Measurements from ENCODE around the gene TMEM266.
"Not testable (repeated sequence)": the region's sequence is repeated elsewhere in the genome, so short reads cannot be mapped to it uniquely, and the experiment has no call there.

The TMEM266 gene, protein sequence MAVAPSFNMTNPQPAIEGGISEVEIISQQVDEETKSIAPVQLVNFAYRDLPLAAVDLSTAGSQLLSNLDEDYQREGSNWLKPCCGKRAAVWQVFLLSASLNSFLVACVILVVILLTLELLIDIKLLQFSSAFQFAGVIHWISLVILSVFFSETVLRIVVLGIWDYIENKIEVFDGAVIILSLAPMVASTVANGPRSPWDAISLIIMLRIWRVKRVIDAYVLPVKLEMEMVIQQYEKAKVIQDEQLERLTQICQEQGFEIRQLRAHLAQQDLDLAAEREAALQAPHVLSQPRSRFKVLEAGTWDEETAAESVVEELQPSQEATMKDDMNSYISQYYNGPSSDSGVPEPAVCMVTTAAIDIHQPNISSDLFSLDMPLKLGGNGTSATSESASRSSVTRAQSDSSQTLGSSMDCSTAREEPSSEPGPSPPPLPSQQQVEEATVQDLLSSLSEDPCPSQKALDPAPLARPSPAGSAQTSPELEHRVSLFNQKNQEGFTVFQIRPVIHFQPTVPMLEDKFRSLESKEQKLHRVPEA

DNA sequence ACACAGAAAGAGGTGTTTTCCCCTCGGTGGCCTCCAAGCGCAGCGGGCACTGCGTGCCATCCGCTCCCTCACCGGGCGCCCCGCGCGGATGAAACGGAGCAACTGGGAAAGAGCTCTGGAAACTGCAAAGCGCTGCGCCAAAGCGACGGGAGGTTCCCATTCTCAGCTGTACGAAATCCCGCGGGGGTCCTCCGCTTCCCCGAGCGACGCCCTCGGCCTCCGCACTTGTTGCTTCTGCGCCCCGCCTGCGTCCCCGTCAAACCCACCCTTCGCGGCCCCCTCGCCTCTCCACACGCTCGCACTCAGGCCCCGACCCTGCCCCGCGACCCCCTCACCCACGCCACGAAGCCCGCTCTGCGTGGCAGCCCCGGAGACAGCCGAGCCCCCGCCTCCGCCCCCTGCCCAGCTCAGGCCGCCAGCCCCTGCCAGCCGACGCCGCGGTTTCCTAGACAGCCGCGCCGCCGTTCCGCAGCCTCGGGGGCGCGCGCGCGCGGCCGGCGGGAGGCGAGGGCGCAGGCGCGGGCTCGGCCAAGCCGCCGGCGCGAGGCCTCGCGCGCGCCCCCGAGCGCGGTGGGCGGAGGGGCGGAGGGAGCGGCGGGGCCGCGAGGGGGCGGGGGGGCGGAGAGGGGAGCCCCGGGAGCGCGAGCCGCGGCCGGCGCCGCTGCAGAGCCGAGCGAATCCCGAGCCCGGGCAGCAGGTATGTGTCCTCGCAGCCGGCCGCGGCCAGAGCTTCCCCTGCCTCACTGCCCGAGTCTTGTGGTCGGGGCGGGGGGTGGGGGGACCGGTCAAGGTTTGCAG, at the start of gene TMEM266:
Gene TMEM266, plus strand, starts transcription at position 666 of the 798 bp plus-strand sequence. CDS start 74,279 bp downstream, outside the sequence.
- Histone ChIP-seq H3K4me2 (peak within 1 kb of the TSS; percentile 99), H3K36me3 (no peaks in the 10 kb centered on the region), H3K4me3 (peak within 1 kb of the TSS; percentile 74), H3K9me3 (no peaks in the 10 kb centered on the region), H3K27ac (no peak within 1 kb of the TSS), H3K4me1 (peaks cover 31% of the 10 kb centered on the region), H4K20me1 (peaks cover 16% of the 10 kb centered on the region; the same call in 1 of the 2 replicates), H3K9ac (peak within 1 kb of the TSS; percentile 62; the same call in 1 of the 2 replicates), H3K27me3 (peaks cover 38% of the 10 kb centered on the region)
- TF ChIP-seq Cebpa-rat (IDR thresholded peaks at IDR 0.05): no peak

GRCh38 chr15:76010613-76011012, 49.2 kb upstream of the TMEM266 start:
- no peaks in the 10 kb centered on the region for H3K36me3 ChIP-seq
- no peak overlapping the region for H3K4me3 ChIP-seq

DNA sequence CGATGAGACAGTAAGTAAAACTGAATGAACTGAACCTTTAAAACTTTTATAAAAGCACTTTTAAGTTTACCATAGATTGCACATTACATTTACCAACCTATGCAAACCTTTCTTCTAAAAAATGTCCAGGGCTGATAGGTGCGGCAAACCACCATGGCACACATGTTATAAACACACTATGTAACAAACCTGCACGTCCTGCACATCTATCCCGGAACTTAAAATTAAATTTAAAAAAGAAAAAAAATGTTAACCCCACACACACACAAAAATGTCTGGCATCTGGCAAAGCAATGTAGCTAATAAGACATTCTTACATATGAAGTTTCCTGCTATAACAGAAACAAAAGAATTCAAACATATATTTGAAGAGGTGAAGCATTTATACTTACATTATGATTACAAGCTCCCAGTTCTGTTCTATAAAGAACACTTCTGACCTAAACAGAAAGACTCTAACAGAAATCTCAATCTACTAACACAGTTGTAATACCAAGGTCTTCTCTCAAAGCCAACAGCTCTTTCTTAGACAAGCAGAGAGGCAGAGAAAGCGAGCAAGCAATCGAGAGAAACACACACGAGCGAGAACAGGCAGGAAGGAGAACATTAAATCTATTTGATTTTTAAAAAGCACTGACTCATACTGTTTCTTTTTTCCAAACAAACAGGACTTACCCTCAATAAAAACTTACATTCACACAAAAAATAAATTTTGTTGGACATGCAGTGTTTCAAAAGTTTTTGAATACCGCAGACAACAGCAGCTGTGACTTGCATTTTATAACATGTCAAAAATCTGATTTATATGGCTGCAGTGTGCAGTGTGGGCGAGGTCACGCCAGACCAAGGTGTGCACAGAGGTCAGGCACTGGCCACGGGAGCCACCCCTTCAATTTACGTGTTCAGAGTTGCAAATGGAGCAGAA, 47.9 kb upstream of the TMEM266 start, which contains the start of gene NRG4:
Gene NRG4, minus strand, starts transcription at position 798 of the 925 bp plus-strand sequence. CDS start 1,194 bp downstream, outside the sequence.
- Histone ChIP-seq H3K4me2 (0 out of 2 replicates have a peak within 1 kb of the TSS, but pooled peaks have one; percentile 2), H3K27me3 (no peaks in the 10 kb centered on the region), H3K9me3 (peaks cover 5% of the 10 kb centered on the region; the same call in 1 of the 2 replicates), H4K20me1 (no peaks in the 10 kb centered on the region), H3K27ac (no peak within 1 kb of the TSS), H3K4me1 (no peaks in the 10 kb centered on the region), H3K9ac (no peak within 1 kb of the TSS), H3K36me3 (no peaks in the 10 kb centered on the region), H3K4me3 (no peak within 1 kb of the TSS)
- no peak for TF ChIP-seq Cebpa-rat (IDR thresholded peaks at IDR 0.05)

More at GRCh38 chr15:76010613-76011012, 49.2 kb upstream of the TMEM266 start:
- TF ChIP-seq Cebpa-rat (IDR thresholded peaks at IDR 0.05): no peak
- H3K4me1 ChIP-seq: no peaks in the 10 kb centered on the region
- H3K27ac ChIP-seq: no peak overlapping the region
- H3K4me2 ChIP-seq: no peak overlapping the region
- H3K27me3 ChIP-seq: no peaks in the 10 kb centered on the region
- peaks cover 5% of the 10 kb centered on the region; the same call in 1 of the 2 replicates for H3K9me3 ChIP-seq
- H3K9ac ChIP-seq: no peak overlapping the region
- no peaks in the 10 kb centered on the region for H4K20me1 ChIP-seq

- H3K27me3 ChIP-seq, H3K4me3 ChIP-seq, H3K4me1 ChIP-seq, H3K36me3 ChIP-seq, H4K20me1 ChIP-seq, H3K9ac ChIP-seq, H3K27ac ChIP-seq, H3K4me2 ChIP-seq: not testable (repeated sequence)
- H3K9me3 ChIP-seq: peaks cover 12% of the 10 kb centered on the region
Observed at GRCh38 chr15:76013470-76013869, 46.3 kb upstream of the TMEM266 start.

DNA sequence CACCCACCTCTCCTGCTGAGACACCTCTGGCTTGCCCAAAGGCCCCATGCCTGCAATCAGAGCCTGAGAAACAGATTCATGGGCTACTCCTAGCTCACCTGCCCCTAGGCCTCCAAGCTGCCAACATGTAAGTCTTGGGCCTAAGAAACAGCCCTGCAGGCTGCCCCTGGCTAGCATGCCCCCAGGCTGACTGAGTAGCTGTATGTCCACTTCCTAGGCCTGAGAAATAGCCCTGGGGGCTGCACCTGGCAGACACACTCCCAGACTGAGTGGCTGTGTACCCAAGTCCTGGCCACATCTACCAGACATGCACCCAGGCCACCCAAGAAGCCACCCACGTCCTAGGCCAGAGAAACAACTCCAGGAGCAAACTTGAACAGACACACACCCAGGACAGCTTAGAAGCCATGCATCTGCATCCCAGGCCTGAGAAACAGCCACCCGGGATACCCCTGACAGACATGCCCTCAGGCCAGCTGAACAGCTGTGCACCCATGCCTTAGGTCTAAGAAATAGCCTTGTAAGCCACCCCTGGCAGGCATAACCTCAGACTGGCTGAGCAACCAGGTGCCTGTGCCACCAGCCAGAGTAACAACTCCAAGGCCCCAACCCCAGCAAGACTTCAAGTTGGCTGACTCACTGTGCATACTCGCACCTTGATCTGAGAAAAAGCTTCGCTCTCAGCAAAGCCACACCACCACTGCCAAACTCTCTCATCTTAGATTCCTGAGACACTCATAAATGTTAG, 35.6 kb upstream of the TMEM266 start:
- H3K4me3 ChIP-seq: no peak overlapping the region
- H3K27me3 ChIP-seq: no peaks in the 10 kb centered on the region
- H3K36me3 ChIP-seq: no peaks in the 10 kb centered on the region
- no peaks in the 10 kb centered on the region for H4K20me1 ChIP-seq
- H3K4me2 ChIP-seq: no peak overlapping the region
- no peak overlapping the region for H3K9ac ChIP-seq
- no peaks in the 10 kb centered on the region for H3K4me1 ChIP-seq
- TF ChIP-seq Cebpa-rat (IDR thresholded peaks at IDR 0.05): no peak
- H3K27ac ChIP-seq: no peak overlapping the region
- peaks cover 34% of the 10 kb centered on the region for H3K9me3 ChIP-seq

DNA sequence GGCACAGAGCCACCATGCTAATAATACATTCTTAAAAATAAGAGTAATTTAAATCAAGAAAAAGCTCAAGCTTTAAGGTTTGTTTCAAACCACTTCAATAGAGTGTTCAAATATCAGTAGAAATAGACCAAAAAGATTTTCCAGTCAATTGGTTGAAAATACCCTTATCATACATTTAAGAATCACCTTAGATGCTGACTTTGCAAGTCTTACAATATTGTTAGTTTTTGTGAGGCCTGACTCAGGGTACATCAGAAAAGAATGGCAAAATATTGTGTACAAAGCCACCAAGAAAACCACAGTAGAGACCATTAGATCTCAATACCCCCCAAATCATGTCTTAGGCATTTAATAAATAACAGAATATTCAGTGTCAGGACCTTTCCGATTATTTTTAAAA, 27.7 kb upstream of the TMEM266 start:
- Histone ChIP-seq H3K9me3 (peaks cover 1% of the 10 kb centered on the region; the same call in 1 of the 2 replicates), H3K36me3 (no peaks in the 10 kb centered on the region), H3K9ac (no peak overlapping the region), H3K4me2 (no peak overlapping the region), H3K4me3 (no peak overlapping the region), H3K4me1 (no peaks in the 10 kb centered on the region), H3K27me3 (no peaks in the 10 kb centered on the region), H3K27ac (no peak overlapping the region), H4K20me1 (no peaks in the 10 kb centered on the region)
- no peak for TF ChIP-seq Cebpa-rat (IDR thresholded peaks at IDR 0.05)

DNA sequence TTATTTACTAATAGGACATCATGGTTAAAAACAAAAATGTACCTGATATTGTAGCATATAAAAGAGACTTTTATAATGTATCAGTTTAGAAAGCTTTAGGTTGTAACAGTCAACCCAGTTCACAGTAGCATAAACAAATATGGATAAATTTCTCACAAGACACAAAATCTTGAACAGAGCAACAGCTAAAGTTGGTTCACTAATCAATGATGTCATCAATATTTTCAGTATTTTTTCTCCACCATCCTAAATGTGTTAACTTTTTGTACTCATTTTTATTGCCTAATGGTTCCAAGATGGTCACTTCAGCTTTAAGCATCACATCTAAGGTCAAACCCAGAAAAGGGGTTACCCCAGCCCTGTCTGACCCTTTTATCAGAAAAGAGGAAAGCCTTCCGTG, 26.3 kb upstream of the TMEM266 start:
- H3K4me3 ChIP-seq: no peak overlapping the region
- no peaks in the 10 kb centered on the region for H3K36me3 ChIP-seq
- no peaks in the 10 kb centered on the region for H3K27me3 ChIP-seq
- H3K9ac ChIP-seq: no peak overlapping the region
- no peak overlapping the region for H3K4me2 ChIP-seq
- no peaks in the 10 kb centered on the region for H3K9me3 ChIP-seq
- no peaks in the 10 kb centered on the region for H4K20me1 ChIP-seq
- H3K27ac ChIP-seq: no peak overlapping the region
- TF ChIP-seq Cebpa-rat (IDR thresholded peaks at IDR 0.05): no peak
- no peaks in the 10 kb centered on the region for H3K4me1 ChIP-seq

DNA sequence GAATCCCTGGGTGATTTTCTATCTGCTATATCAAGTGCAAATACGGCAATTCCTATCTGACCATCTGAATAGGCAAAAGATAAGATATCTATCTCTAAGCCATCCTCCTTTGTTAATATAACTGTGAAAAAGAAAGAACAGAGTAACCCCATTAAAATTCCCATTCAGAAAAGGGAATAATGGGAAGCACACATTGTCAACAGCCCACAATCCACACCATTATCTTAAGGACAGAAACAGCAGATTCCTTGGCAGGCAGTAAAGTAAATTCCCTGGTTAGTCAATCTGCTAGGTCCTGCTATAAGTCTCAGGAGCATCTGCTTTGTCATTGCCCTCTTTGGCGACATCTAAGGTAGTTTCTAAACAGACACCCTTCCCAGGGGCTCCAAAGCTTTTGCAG, 25.7 kb upstream of the TMEM266 start:
- Histone ChIP-seq H3K4me3 (no peak overlapping the region), H3K27me3 (no peaks in the 10 kb centered on the region), H4K20me1 (no peaks in the 10 kb centered on the region), H3K9ac (no peak overlapping the region), H3K4me1 (no peaks in the 10 kb centered on the region), H3K36me3 (no peaks in the 10 kb centered on the region), H3K9me3 (no peaks in the 10 kb centered on the region), H3K27ac (no peak overlapping the region), H3K4me2 (no peak overlapping the region)
- TF ChIP-seq Cebpa-rat (IDR thresholded peaks at IDR 0.05): no peak

Data from BLaER1 (cell line).